HG03558 (cell line): ENCODE results near the gene ENOX2.
"Not testable (repeated sequence)": the region's sequence is repeated elsewhere in the genome, so short reads cannot be mapped to it uniquely, and the experiment has no call there.

ENCODE experiments used
- ATAC-seq: cut with Tn5 transposase; IDR thresholded peaks from one replicate; pipeline ENCODE4 v1.9.1; 2021; ENCODE audit warnings: moderate number of reproducible peaks; ENCODE audit not compliant: unreplicated experiment; ENCODE audit errors: extremely low read depth

ENOX2 gene

GRCh38 chrX:130902783-130903613 lies at the start of gene ENOX2:
ENOX2 (minus strand) TSS chrX:130903209; CDS start chrX:130703216, 199,993 bp downstream.
- peak; percentile 96 for ATAC-seq

GRCh38 chrX:130952266-130953043 lies 49.4 kb upstream of the ENOX2 start:
- peak; percentile 91 for ATAC-seq

GRCh38 chrX:130944230-130944629 lies 41.2 kb upstream of the ENOX2 start:
- ATAC-seq, result no peak

GRCh38 chrX:130937101-130937500 lies 34.1 kb upstream of the ENOX2 start:
- no peak for ATAC-seq

- ATAC-seq, result no peak
Measured at GRCh38 chrX:130933358-130933757, 30.3 kb upstream of the ENOX2 start.

GRCh38 chrX:130920405-130920804 lies 17.4 kb upstream of the ENOX2 start:
- ATAC-seq, result not testable (repeated sequence)

GRCh38 chrX:130919676-130920075 lies 16.7 kb upstream of the ENOX2 start:
- not testable (repeated sequence) for ATAC-seq

GRCh38 chrX:130918498-130918897 lies 15.5 kb upstream of the ENOX2 start:
- not testable (repeated sequence) for ATAC-seq

GRCh38 chrX:130916636-130917422 lies 13.8 kb upstream of the ENOX2 start:
- no peak for ATAC-seq

- ATAC-seq, result no peak
Measured at GRCh38 chrX:130915302-130915701, 12.3 kb upstream of the ENOX2 start.

GRCh38 chrX:130909469-130910136 lies 6.6 kb upstream of the ENOX2 start:
- no peak for ATAC-seq

GRCh38 chrX:130906776-130907175 lies 3.8 kb upstream of the ENOX2 start:
- ATAC-seq, result no peak

GRCh38 chrX:130902446-130902782 lies 595 bp downstream of the ENOX2 start:
- ATAC-seq, result no peak

- ATAC-seq, result no peak
Measured at GRCh38 chrX:130896802-130897501, 6.1 kb downstream of the ENOX2 start.

GRCh38 chrX:130896026-130896425 lies 7.0 kb downstream of the ENOX2 start:
- no peak for ATAC-seq

GRCh38 chrX:130895299-130895698 lies 7.7 kb downstream of the ENOX2 start:
- ATAC-seq, result no peak

- ATAC-seq, result no peak
Measured at GRCh38 chrX:130893356-130894085, 9.5 kb downstream of the ENOX2 start.

GRCh38 chrX:130887376-130887775 lies 15.6 kb downstream of the ENOX2 start:
- ATAC-seq, result no peak

GRCh38 chrX:130885996-130886395 lies 17.0 kb downstream of the ENOX2 start:
- no peak for ATAC-seq
